H9 (cell line): Measurements from ENCODE around the gene POMT2. TPM values are rescaled to one million over a fixed set of nuclear protein-coding genes. Genes with fewer than 3 reads are reported as not detected.

ENCODE experiments used
- DNase-seq: peaks from one replicate; pipeline ENCODE4 v3.0.0-alpha.2; 2017
- H2AFZ ChIP-seq: one replicate; pipeline ENCODE4 v1.6.1; 2013; ENCODE audit warnings: mild to moderate bottlenecking, low read length, control low read depth, moderate library complexity
- H2AK5ac ChIP-seq: 2 replicates; pipeline ENCODE4 v1.6.1; 2013; ENCODE audit warnings: low read length, control low read depth, mixed read lengths; ENCODE audit not compliant: insufficient read length
- H2BK120ac ChIP-seq: one replicate; pipeline ENCODE4 v1.6.1; 2013; ENCODE audit warnings: low read depth, mild to moderate bottlenecking, low read length, control low read depth, inconsistent platforms; ENCODE audit not compliant: poor library complexity, severe bottlenecking
- H2BK12ac ChIP-seq: 2 replicates; pipeline ENCODE4 v1.6.1; 2013; ENCODE audit warnings: low read length, control low read depth, mixed read lengths, low read depth; ENCODE audit not compliant: insufficient read length
- H2BK15ac ChIP-seq: 2 replicates; pipeline ENCODE4 v1.6.1; 2013; ENCODE audit warnings: low read depth, low read length, control low read depth
- H2BK20ac ChIP-seq: one replicate; pipeline ENCODE4 v1.6.1; 2013; ENCODE audit warnings: low read depth, mild to moderate bottlenecking, low read length, control low read depth, inconsistent platforms; ENCODE audit not compliant: poor library complexity, severe bottlenecking
- H2BK5ac ChIP-seq: 2 replicates; pipeline ENCODE4 v1.6.1; 2013; ENCODE audit warnings: low read length, control low read depth, mixed read lengths; ENCODE audit not compliant: insufficient read length
- H3K14ac ChIP-seq: 2 replicates; pipeline ENCODE4 v1.6.1; 2013; ENCODE audit warnings: low read length, control low read depth; ENCODE audit not compliant: insufficient read depth
- H3K18ac ChIP-seq: 2 replicates; pipeline ENCODE4 v1.6.1; 2013; ENCODE audit warnings: low read depth, mild to moderate bottlenecking, mixed read lengths, low read length, control low read depth; ENCODE audit not compliant: insufficient read length
- H3K23ac ChIP-seq: 2 replicates; pipeline ENCODE4 v1.6.1; 2013; ENCODE audit warnings: low read length, control low read depth, mixed read lengths, low read depth; ENCODE audit not compliant: insufficient read length
- H3K23me2 ChIP-seq: 2 replicates; pipeline ENCODE4 v1.6.1; 2013; ENCODE audit warnings: low read depth, mild to moderate bottlenecking, mixed read lengths, low read length, control low read depth; ENCODE audit not compliant: insufficient read length, poor library complexity, severe bottlenecking
- H3K27ac ChIP-seq: 2 replicates; pipeline ENCODE4 v1.5.1; 2013; ENCODE audit warnings: low read length, control low read depth, mixed read lengths, low read depth; ENCODE audit not compliant: insufficient read length
- H3K27me3 ChIP-seq: 2 replicates; pipeline ENCODE4 v1.6.1; 2013; ENCODE audit warnings: low read length, control low read depth, inconsistent platforms; ENCODE audit not compliant: insufficient read depth
- H3K4ac ChIP-seq: 2 replicates; pipeline ENCODE4 v1.6.1; 2013; ENCODE audit warnings: low read depth, mild to moderate bottlenecking, control low read depth, inconsistent platforms, low read length, moderate library complexity
- H3K4me1 ChIP-seq: 2 replicates; pipeline ENCODE4 v1.6.1; 2013; ENCODE audit warnings: low read length, control low read depth, inconsistent platforms; ENCODE audit not compliant: insufficient read depth
- H3K4me2 ChIP-seq: 2 replicates; pipeline ENCODE4 v1.6.1; 2013; ENCODE audit warnings: low read length, control low read depth, mixed read lengths; ENCODE audit not compliant: insufficient read length, insufficient read depth
- H3K56ac ChIP-seq: 2 replicates; pipeline ENCODE4 v1.6.1; 2013; ENCODE audit warnings: low read depth, mild to moderate bottlenecking, mixed read lengths, low read length, control low read depth; ENCODE audit not compliant: insufficient read length
- H3K79me1 ChIP-seq: 2 replicates; pipeline ENCODE4 v1.6.1; 2013; ENCODE audit warnings: low read depth, mild to moderate bottlenecking, moderate library complexity, low read length, control low read depth, inconsistent platforms; ENCODE audit not compliant: insufficient read depth, poor library complexity, severe bottlenecking
- H3K79me2 ChIP-seq: 2 replicates; pipeline ENCODE4 v1.6.1; 2013; ENCODE audit warnings: low read length, control low read depth, inconsistent platforms; ENCODE audit not compliant: insufficient read depth
- H3K9ac ChIP-seq: 2 replicates; pipeline ENCODE4 v1.6.1; 2013; ENCODE audit warnings: low read length, control low read depth, mixed read lengths; ENCODE audit not compliant: insufficient read length; ENCODE audit errors: extremely low read depth
- H3K9me3 ChIP-seq: one replicate; pipeline ENCODE4 v1.6.1; 2013; ENCODE audit warnings: low read depth, low read length, inconsistent platforms; ENCODE audit not compliant: control insufficient read depth
- H3T11ph ChIP-seq: one replicate; pipeline ENCODE4 v1.6.1; 2013; ENCODE audit warnings: mild to moderate bottlenecking, low read length, control low read depth, inconsistent platforms
- H4K20me1 ChIP-seq: one replicate; pipeline ENCODE4 v1.6.1; 2013; ENCODE audit not compliant: control insufficient read depth, insufficient read length, insufficient read depth
- H4K5ac ChIP-seq: 2 replicates; pipeline ENCODE4 v1.6.1; 2013; ENCODE audit warnings: low read depth, mild to moderate bottlenecking, mixed read lengths, low read length, control low read depth; ENCODE audit not compliant: insufficient read length
- H4K8ac ChIP-seq: replicated peaks from 2 replicates; pipeline ENCODE4 v1.6.1; 2013; ENCODE audit warnings: low read length, control low read depth, mixed read lengths, low read depth; ENCODE audit not compliant: insufficient read length
- H4K91ac ChIP-seq: 2 replicates; pipeline ENCODE4 v1.6.1; 2013; ENCODE audit warnings: low read depth, mild to moderate bottlenecking, moderate library complexity, mixed read lengths, low read length, control low read depth; ENCODE audit not compliant: insufficient read length
- H3K27ac Mint-ChIP-seq, 3 experiments: 2 replicates in 2 of 3; 3 replicates in 1 of 3; pipeline ENCODE4 v1.8.0; 2020 to 2021; ENCODE audit warnings: mixed read lengths in 3 of 3, mild to moderate bottlenecking in 1 of 3, moderate library complexity in 1 of 3
- H3K27me3 Mint-ChIP-seq: 2 replicates; pipeline ENCODE4 v1.8.0; 2021; ENCODE audit warnings: low read depth, mild to moderate bottlenecking, moderate library complexity, mixed read lengths
- H3K36me3 Mint-ChIP-seq, 3 experiments: 2 replicates in 2 of 3; 3 replicates in 1 of 3; pipeline ENCODE4 v1.8.0; 2020 to 2021; ENCODE audit warnings: low read depth in 3 of 3, mixed read lengths in 3 of 3; ENCODE audit not compliant: insufficient read depth in 1 of 3
- H3K4me1 Mint-ChIP-seq, 2 experiments: 2 replicates each; pipeline ENCODE4 v1.8.0; 2020; ENCODE audit warnings: mixed read lengths in 2 of 2
- H3K4me3 Mint-ChIP-seq, 2 experiments: 2 replicates in 1 of 2; 3 replicates in 1 of 2; pipeline ENCODE4 v1.8.0; 2020 to 2021; ENCODE audit warnings: mild to moderate bottlenecking in 2 of 2, mixed read lengths in 2 of 2, moderate library complexity in 1 of 2
- H3K9me3 Mint-ChIP-seq, 2 experiments: 2 replicates in 1 of 2; 3 replicates in 1 of 2; pipeline ENCODE4 v1.8.0; 2020; ENCODE audit warnings: mild to moderate bottlenecking in 2 of 2, mixed read lengths in 2 of 2, moderate library complexity in 1 of 2
- WGBS: extraction: QIAGEN DNeasy Blood & Tissue Kit; methylation state at CpG from one replicate; pipeline ENCODE4 v1.1.7; 2013; ENCODE audit warnings: missing lambda C conversion rate, low lambda C conversion rate, mixed read lengths; ENCODE audit not compliant: insufficient read length; ENCODE audit errors: extremely low coverage; 5-methylcytosine and 5-hydroxymethylcytosine counted together
- total RNA-seq: library from RNA; stranded (reverse); gene quantifications from 2 replicates; pipeline ENCODE4 v1.2.1, GENCODE V29; 2021
- TF ChIP-seq, protein P1 (sequence below): fragments of 200-600 bp; sonication (generic); conservative IDR thresholded peaks from 3 replicates; pipeline ENCODE4 v1.8.0; 2021; ENCODE audit warnings: antibody characterized with exemption, mild to moderate bottlenecking

The POMT2 gene
- total RNA-seq, 1 experiment from 2014 or later, result 25.2 TPM

DNA sequence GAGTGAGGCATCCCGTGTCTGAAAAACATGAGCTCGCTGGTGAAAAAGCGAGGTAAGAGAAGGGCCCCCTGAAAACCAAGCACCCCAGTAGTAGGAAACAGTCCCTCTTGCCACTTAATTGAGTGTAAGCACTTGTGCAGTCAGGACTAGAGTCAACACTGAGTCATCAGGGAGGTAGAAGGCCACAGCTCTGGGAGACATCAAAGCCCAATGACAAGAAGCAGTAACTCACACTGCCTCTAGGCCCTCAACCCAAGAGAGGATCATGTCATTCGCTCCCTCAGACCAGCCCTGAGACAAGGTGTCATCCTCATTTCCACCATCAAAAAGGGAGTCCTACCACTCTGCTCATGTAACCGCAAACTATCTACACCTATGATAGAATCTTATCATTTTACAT is 17.8 kb downstream of the POMT2 start:
- Histone ChIP-seq H3K4me1 (no peaks in the 10 kb centered on the region), H3K79me2 (no peaks in the 10 kb centered on the region), H4K5ac (no peak overlapping the region), H3K4me2 (no peak overlapping the region), H2AFZ (no peak overlapping the region), H3K79me1 (no peaks in the 10 kb centered on the region), H3K9me3 (no peaks in the 10 kb centered on the region), H4K20me1 (no peaks in the 10 kb centered on the region), H3K27ac (no peak overlapping the region), H3K14ac (no peak overlapping the region), H2AK5ac (no peak overlapping the region), H2BK12ac (no peak overlapping the region), H3K27me3 (no peaks in the 10 kb centered on the region), H3K23me2 (no peaks in the 10 kb centered on the region), H3T11ph (no peak overlapping the region), H3K23ac (no peak overlapping the region), H3K18ac (no peak overlapping the region), H2BK15ac (no peak overlapping the region), H3K4ac (no peak overlapping the region), H2BK20ac (no peak overlapping the region), H3K9ac (no peak overlapping the region), H4K8ac (no peak overlapping the region), H2BK5ac (no peak overlapping the region), H2BK120ac (no peak overlapping the region), H4K91ac (no peak overlapping the region), H3K56ac (no peak overlapping the region)
- H3K9me3 Mint-ChIP-seq, result no peaks in the 10 kb centered on the region
- H3K36me3 Mint-ChIP-seq, result peaks cover 5 to 20% (median 17%) of the 10 kb centered on the region in 3 experiments; a peak in 5 of 7 replicates
- H3K4me3 Mint-ChIP-seq, result no peak overlapping the region
- peaks cover 11 to 12% of the 10 kb centered on the region in 2 experiments for H3K4me1 Mint-ChIP-seq
- TF ChIP-seq, protein P1, sequence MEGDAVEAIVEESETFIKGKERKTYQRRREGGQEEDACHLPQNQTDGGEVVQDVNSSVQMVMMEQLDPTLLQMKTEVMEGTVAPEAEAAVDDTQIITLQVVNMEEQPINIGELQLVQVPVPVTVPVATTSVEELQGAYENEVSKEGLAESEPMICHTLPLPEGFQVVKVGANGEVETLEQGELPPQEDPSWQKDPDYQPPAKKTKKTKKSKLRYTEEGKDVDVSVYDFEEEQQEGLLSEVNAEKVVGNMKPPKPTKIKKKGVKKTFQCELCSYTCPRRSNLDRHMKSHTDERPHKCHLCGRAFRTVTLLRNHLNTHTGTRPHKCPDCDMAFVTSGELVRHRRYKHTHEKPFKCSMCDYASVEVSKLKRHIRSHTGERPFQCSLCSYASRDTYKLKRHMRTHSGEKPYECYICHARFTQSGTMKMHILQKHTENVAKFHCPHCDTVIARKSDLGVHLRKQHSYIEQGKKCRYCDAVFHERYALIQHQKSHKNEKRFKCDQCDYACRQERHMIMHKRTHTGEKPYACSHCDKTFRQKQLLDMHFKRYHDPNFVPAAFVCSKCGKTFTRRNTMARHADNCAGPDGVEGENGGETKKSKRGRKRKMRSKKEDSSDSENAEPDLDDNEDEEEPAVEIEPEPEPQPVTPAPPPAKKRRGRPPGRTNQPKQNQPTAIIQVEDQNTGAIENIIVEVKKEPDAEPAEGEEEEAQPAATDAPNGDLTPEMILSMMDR, result no peak
- no peak for DNase-seq
- WGBS, result no CpG with 5 or more reads among the region's 5 CpGs
- no peak overlapping the region for H3K27ac Mint-ChIP-seq
- no peaks in the 10 kb centered on the region for H3K27me3 Mint-ChIP-seq
